Measurements from ENCODE around the gene HEXIM2. TPM values are rescaled to one million over a fixed set of nuclear protein-coding genes. Genes with fewer than 3 reads are reported as not detected.
A peak's percentile ranks its signal among the peaks of the same experiment; 100 is the strongest.
"Not testable (repeated sequence)": the region's sequence is repeated elsewhere in the genome, so short reads cannot be mapped to it uniquely, and the experiment has no call there.

The HEXIM2 gene, protein sequence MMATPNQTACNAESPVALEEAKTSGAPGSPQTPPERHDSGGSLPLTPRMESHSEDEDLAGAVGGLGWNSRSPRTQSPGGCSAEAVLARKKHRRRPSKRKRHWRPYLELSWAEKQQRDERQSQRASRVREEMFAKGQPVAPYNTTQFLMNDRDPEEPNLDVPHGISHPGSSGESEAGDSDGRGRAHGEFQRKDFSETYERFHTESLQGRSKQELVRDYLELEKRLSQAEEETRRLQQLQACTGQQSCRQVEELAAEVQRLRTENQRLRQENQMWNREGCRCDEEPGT
- 9.0 TPM for total RNA-seq
- long read RNA-seq, partial matches to known transcripts, result 0 of 3 reads
- long read RNA-seq, other reads (novel, unspliced or antisense), result 0 of 3 reads

DNA sequence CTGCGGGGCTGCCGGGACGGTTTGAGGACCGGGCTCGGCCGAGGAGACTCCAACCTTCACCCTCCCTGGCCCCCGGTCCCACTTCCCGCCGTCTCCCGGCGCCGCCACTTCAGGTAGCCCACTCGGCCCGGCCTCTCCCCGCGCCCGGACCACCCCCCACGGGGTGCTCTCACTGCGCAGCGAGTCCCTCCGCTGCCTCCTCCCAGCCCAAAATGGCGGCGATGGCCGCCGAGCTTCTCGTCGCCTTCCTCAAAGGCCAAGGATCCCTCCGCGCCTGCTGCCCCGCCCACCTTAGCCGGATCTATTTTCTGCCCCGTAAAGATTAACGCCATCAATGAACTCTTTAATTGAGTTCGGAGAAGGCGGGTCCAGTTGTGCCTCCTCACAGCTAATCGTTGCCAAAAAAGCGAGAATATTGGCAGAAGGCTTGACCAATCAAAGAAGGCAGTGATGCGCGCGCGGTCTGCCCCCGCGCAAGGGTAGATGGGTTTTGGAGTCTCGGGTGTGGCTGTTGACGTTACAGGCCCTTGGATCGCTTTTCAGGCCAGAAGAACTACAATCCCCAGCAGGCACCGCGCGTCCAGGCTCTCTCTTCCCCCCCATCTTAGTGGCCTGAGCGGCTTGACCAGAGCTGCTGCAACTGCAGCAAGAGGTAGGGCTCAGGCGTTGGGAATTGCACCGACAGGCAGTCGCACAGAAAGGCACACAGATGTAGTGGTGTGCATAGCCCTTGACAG, at the start of gene HEXIM2:
HEXIM2 (plus strand) TSS at position 588 of the 737 bp plus-strand sequence. CDS start 919 bp downstream, outside the sequence.
- DNase-seq (ENCODE audit: missing footprints) (peak; percentile 99), ATAC-seq (peak; percentile 97)
- intact Hi-C loops (cut with DNase I), result loop anchor here (1.0 kb wide), 1 partner anchor 14 kb away; no protein-coding TSS in a partner anchor

DNA sequence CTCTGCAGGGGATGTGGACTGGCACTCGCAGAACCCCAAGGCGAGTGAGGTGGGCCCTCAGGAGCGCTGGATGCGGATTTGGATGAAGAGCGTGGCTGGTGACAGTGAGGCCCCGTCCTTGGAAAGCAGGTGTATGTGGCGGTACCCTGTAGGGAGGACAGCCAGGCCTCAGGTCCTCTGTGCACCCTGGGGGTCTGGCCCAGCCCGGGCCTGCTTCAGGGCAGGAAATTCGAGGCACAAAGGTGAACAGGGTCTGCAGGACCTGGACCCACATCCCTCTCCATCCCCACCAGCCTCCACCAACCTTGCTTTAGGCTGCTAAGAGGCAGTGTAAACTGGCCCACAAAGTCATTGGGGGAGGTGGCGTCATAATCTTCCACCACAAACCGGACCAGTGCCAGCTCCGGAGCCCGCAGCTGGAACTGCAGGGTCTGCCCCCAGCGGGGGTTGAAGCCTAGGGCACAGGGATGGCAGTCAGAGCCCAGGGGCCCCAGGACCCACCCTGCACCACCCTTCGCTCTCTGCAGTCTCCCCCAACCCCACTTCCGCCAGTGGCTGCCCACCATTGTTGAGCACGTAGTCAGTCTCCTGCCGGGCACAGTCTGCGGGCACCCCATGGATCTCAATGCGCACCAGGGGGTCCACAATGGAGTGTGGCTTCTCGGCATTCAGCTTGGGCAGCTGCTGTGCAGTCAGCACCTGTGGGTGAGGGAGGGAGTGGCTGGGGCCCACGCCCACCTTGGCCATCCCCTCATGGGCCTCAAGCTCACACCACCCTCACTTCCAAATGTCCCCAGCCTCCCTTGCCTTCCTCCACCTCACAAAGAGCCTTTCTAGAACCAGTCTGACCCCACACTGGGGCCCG, 48.9 kb upstream of the HEXIM2 start:
- DNase-seq (ENCODE audit: missing footprints), result no peak

DNA sequence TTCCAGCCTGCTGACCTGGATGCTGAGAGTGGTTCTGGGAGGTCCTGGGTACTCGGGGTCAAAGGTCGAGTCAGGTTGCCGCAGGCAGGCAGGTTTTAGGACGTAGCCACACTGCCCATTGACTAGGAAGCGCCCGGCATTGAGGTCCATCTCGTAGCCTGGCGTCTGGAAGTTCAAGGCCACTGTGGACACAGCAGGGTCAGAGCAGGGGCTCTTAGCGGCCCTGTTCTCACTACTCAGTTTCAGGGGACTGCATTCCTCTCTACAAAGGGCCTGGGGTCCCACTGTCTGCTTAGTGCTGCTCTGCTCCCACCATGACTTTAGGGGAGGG, 48.3 kb upstream of the HEXIM2 start:
- DNase-seq (ENCODE audit: missing footprints) (no peak), ATAC-seq (no peak)
- intact Hi-C loops (cut with DNase I), result no loop called here

More for the DNA sequence above, 48.9 kb upstream of the HEXIM2 start:
- intact Hi-C loops (cut with DNase I), result no loop called here
- ATAC-seq, result no peak

DNA sequence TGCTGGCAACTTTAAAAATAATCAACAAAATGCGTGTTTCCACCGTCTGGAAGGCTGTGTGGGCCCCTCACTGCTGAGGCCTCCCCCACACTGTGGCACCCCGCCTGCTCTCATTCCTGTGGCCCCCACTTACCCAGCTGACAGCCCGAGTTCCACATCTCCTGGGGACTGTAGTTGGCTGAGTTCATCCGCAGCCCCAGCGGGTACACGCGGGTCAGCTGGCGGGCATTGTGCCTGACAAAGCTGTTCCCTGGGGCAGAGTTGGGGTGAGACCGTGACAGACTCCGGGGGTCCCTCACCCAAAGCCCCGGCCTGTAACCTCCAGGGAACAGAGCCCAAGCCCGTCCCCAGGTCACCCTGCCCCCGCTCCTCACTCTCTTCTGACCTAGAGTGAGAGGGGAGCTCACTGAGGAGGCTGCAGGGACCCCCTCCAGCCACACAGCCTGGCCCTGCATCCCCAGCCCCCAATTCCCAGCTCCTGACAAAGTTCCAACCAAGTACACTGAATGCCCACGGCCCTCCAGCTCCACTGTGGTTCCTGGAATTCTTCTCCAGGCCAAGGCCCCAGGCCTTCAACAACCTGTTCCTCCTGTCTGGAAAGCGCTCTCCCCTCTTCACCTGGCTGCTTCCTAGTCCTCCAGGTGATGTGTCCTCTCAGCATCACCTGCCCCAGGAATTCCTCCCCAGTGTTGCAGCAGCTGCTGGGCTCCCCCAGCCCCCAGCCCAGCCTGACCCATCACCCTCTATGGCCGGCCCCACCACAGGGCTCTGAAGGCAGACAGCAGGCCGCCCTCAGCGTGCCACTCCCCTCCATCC, 47.4 kb upstream of the HEXIM2 start:
- intact Hi-C loops (cut with DNase I), result no loop called here
- DNase-seq (ENCODE audit: missing footprints) (no peak), ATAC-seq (no peak)

DNA sequence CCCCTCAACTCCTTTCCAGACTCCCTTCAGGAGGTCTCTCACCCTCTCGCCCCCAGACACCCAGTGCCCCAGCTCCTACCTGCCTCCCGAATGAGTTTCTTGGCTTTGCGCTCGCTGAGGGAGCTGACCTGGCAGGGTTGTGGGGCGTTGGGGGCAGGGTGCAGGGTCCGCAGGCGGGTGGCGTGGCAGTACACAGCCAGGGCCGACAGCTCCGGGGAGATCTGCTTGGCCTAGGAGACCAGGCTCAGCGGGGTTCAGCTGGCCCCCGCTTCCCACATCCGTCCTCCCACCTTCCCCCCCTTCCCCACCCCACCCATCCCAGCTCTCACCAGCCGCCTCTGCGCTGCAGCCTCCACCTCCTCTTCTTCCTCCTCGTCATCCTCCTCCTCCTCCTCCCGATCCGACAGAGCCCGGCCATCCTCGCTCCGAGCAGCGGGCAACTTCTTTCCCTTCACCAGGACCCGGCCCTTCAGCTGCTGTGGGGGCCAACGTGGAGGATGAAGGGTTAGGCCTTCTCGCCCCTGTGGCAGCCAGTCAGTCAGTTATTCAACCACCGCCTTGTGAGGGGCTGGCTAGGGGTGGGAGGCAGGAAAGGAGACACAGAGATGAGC, 46.6 kb upstream of the HEXIM2 start:
- DNase-seq (ENCODE audit: missing footprints) (no peak), ATAC-seq (no peak)
- intact Hi-C loops (cut with DNase I), result no loop called here

DNA sequence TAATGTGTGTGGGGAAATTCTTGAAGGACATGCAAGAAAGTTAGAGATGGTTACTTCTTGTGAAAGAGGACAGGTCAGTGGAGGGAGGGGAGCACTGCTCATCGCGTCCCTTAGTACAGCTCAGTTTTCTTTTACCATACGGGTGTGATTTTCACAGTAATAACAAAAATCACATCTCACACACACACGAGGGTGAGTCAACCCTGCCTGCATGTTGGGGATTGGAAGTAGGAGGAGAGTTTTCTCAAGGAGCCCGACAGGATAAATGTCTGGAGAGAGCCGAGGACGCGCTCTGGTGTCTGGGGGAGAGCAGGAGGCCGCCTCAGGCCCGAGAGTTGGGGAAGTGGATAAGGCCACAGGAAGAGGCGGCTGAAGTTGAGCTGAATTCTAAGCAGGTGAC, 45.8 kb upstream of the HEXIM2 start:
- no peak for ATAC-seq
- DNase-seq (ENCODE audit: missing footprints), result no peak
- intact Hi-C loops (cut with DNase I), result no loop called here

DNA sequence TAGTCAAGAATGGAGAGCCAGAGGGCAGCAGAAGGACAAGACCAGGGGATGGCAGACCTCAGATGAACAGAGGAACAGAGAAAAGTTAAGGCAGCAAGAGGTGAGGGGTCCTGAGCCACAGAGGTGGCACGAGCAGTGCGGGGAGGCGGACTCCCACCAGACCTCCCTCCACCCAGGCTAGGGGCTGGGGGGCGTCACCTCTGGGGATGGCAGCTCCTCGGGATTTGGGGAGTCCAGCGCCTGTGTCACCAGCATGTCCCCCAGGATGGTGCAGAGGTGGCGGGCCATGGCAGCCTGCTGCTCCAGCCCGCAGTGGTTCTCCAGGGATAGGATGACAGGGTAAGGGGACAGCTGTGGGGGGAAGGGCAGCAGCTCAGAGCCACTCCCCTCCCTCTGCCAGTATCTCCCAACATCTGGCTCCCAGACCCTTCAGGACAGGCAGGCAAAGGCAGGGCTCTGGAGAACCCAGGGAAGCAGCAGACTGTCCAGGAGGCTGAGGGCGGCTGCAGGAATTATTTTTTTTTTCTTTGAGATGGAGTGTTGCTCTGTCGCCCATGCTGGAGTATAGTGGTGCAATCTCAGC, 45.1 kb upstream of the HEXIM2 start:
- DNase-seq (ENCODE audit: missing footprints) (no peak), ATAC-seq (no peak)
- intact Hi-C loops (cut with DNase I), result no loop called here

DNA sequence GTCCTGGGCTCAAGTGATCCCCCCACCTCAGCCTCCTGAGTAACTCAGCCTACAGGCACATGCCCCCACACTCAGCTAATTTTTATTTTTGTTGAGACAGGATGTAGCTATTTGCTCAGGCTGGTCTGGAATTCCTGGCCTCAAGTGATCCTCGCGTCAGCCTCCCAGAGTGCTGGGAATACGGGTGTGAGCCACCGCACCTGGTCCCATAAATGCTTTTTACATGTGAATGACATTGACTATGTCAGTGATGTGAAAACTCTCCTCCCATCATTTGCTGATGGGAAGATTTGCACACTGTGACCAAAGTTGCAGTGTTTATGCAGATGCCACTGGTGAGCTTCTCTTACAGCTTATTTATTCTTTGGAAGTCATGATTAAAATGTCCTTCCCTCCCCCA, 44.3 kb upstream of the HEXIM2 start:
- intact Hi-C loops (cut with DNase I), result no loop called here
- no peak for ATAC-seq
- no peak for DNase-seq (ENCODE audit: missing footprints)

DNA sequence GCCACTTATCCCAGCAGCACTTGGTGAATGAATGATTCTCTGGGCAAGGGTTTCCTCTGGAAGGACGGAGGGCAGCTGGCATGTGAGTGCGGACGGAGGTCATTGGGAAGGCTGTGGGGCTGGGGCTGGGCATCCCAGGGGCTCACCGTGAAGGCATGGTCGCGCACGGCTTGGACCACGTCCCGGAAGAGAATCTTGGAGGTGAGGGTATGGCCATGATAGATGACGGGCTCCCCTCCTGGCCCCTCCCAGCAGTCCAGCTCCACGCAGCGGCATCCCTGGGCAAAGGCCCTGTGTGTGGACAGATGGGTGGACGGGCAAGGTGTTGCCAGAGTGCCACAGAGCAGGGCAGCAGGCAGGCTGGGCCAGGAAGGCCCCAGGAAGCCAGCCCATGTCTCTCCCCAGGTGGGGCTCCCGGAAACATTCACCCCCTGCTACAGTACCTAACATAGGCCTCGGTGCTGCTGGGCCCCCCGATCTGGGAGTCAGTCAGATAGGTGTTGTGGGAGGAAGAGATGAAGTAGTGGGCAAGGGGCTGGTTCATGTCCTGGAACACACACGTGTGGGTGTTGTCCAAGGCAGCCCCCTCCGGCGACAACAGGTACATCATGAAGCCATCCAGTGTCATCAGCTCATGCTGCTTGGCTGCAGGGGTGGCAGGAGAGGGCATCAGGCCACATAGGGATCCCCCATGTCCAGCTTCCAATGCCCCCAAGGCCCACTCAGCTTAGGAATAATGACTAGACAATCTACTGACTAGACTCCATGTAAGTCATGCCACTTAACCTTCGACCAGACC, 43.6 kb upstream of the HEXIM2 start:
- ATAC-seq (no peak), DNase-seq (ENCODE audit: missing footprints) (peak; percentile 56)
- intact Hi-C loops (cut with DNase I), result no loop called here

DNA sequence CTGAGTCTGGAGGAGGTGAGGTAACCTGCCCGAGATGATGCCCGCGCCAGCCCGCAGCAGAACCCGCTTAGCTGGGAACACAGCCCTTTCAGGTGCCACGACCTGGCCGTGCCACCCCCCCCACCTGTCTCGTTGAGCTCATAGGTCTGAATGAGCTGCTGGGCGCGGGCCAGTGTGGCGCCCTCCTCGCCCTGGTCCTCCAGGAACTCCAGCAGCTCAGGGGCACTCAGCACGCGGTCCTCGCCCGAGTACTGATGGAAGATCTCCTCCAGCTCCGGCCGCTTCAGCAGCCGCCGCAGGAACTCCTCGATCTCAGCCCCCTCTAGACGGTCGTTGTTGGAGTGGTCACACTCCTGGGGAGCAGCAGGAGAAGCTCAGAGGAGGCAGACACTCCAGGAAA, 43.0 kb upstream of the HEXIM2 start:
- ATAC-seq, result no peak
- peak; percentile 62 for DNase-seq (ENCODE audit: missing footprints)
- intact Hi-C loops (cut with DNase I), result no loop called here

DNA sequence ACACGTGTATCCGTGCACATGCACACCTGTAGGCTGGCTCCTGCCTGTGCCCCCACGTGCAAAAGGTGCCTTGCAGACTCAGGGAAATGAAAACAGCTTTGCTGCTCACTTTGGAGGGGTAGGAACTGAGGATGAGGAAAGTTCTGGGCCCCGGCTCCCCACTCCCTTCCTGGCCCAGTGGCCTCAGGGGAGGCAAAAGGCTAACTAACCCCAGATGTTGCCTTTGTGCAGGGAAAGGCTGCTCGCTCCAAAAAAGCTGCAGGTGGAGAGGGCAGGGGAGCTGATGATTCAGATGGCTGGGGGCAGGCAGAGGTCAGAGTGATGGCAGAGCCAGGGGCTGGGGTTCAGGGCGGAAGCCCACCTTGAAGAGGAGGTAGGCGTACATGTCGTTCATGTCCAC, 41.7 kb upstream of the HEXIM2 start:
- no peak for DNase-seq (ENCODE audit: missing footprints)
- no peak for ATAC-seq
- intact Hi-C loops (cut with DNase I), result no loop called here

DNA sequence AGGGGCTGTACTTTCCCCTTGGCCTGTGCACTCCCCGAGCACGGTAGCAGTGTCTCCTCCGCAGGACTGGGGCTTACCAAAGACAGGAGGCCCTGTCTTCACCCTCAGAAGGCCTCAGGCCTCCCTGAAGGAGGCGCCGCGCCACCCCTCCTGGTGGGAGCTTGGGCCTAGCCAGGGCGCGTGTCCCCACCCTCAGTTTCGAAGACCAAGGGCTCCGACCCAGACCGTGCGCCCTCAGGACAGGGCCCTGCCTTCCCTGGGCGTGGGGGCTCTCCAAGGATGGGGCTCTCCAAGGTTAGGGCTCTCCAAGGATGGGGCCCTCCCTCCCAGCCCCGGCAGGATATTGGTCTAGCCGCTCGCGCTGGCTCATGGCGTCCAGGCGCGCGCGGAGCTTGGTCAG, 41.1 kb upstream of the HEXIM2 start:
- DNase-seq (ENCODE audit: missing footprints), result no peak

DNA sequence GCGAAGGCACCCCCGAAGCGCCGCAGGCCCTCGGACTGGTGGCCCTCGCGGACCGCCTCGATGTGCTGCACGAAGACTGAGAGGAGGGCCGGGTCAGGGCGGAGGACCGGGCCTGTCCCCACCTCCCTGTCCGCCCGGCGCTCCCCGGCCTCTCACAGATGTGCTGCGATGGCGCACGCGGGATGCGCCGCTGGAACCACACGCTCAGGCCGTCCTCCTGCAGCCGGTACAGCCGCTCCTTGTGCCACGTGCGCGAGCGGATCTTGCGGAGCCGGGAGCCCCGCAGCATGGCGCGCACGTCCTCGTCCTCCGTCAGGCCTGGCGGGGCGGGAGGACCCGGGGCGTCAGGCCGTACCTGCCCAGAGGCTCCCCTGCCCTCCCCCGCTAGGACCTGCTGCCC, 40.6 kb upstream of the HEXIM2 start:
- DNase-seq (ENCODE audit: missing footprints) (peak; percentile 23), ATAC-seq (no peak)
- intact Hi-C loops (cut with DNase I), result no loop called here

More for the DNA sequence above, 41.1 kb upstream of the HEXIM2 start:
- ATAC-seq, result no peak
- intact Hi-C loops (cut with DNase I), result no loop called here

DNA sequence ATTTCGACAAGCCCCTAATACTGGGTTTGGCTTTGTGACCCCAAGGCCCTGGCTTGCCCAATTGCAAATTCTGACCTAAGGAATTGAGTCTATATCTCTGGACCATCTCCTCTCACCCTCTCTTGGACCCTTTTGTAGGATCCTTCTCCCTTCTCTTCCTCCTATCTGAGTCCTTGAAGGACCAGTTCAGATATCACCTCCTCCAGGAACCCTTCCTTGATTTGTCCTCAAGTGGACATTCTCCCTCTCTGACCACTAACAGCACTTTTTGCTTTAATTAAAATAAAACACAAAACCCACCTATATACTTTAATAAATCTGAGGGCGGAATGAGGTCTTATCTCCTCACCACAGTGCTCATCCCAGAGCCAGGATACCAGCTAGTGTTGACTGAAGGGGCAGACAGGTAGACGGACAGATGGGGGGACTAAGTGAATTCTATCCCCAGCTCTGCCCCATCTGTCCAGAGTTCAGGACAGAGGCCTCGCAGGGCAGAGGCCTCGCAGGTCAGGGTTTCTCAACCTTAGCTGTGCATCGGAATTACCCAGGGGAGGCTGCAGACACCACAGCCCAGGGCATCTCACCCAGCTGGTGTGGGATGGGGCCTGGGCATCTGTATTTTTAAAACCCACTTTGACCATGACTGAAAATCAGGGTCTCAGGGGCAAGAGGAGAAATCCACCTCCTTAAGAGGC, 38.5 kb upstream of the HEXIM2 start:
- no peak for ATAC-seq
- peak; percentile 7 for DNase-seq (ENCODE audit: missing footprints)
- intact Hi-C loops (cut with DNase I), result no loop called here

DNA sequence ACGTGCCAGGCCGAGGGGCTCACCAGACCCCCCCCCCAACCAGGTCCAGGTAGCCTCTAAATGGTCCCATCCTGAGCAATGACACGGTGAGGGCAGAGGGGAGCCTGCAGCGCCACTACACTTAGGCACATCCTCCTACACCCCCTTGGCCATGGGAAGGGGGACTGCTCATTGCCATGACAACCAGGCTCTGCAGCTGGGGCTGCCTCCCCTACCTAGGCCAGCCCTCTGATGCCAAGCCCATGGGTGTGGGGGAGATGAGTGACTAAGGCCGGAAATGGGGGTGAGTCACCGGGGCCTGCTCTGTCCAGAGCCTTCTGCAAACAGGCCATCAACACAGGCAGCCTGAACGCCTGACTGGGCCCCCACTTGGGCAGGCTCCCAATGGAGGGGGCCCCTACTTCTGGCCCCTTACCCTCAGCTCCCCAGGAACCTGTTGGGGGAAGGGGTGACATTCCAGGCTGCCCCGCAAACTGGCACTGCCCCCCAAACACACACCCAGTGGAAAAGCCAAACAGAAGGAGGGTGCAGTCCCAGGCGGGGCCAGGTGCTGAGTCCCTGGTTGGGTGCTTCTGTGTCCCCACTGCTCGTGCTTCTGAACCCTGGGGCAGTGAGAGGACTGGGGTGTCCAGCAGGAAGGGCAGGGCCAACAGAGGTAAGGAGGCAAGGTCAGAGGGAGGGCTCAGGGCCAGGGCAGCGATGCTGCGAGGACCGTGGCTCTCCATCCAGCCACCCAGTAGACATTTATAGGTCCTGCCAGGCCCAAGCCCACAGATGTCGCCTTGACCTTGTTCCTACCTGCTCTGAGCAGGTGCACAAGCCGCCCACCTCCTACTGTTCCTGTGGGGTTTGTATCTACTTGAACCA, 37.5 kb upstream of the HEXIM2 start:
- peak; percentile 68 for DNase-seq (ENCODE audit: missing footprints)
- ATAC-seq, result no peak
- intact Hi-C loops (cut with DNase I), result no loop called here

DNA sequence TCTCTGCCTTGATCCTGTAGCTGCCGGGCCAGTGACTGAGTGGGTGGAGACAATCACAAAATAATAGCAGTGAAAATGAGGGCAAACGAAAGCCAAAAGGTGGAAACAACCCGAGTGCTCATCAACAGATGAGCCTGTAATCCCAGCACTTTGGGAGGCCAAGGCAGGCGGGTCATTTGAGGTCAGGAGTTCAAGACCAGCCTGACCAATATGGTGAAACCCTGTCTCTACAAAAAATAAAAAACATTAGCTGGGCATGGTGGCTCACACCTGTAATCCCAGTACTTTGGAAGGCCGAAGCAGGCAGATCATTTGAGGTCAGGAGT, 36.9 kb upstream of the HEXIM2 start:
- DNase-seq (ENCODE audit: missing footprints); intact Hi-C loops (cut with DNase I); ATAC-seq: not testable (repeated sequence)

All from Right ventricle myocardium inferior (tissue), 1 donor.